OCI-LY7 (cell line): ENCODE data around the gene NR2E1. TPM values are rescaled to one million over a fixed set of nuclear protein-coding genes. Genes with fewer than 3 reads are reported as not detected.

ENCODE experiments used
- BruUV-seq: library from RNA; stranded (reverse); fragments of 400-500 nt; replicated peaks from 2 replicates; lab custom pipeline; 2021; lab: Mats Ljungman, UMichigan
- CTCF ChIA-PET: fragments of 300-600 bp; sonication (Branson Sonifier 250); formaldehyde crosslinking; loops from one replicate; lab custom pipeline; 2022; ENCODE audit warnings: antibody characterized with exemption; ENCODE audit not compliant: unreplicated experiment; lab: Charles Lee
- POLR2A ChIA-PET: fragments of 300-600 bp; sonication (Branson Sonifier 250); formaldehyde crosslinking; loops from one replicate; lab custom pipeline; 2022; ENCODE audit warnings: antibody characterized with exemption; lab: Charles Lee
- DNase-seq: peaks from one replicate; pipeline ENCODE4 v3.0.0-alpha.2; 2015; ENCODE audit warnings: low spot score
- H2AFZ ChIP-seq: fragments of 200-600 bp; sonication (generic), shearing (Covaris generic); 2 replicates; pipeline ENCODE4 v1.6.1; 2014; ENCODE audit warnings: mild to moderate bottlenecking, antibody characterized with exemption, low read length, moderate library complexity
- H3K27ac ChIP-seq: fragments of 200-600 bp; sonication (generic); 2 replicates; pipeline ENCODE4 v1.5.1; 2014; ENCODE audit warnings: mixed run types, low read depth, mild to moderate bottlenecking, moderate library complexity, low read length, inconsistent platforms; ENCODE audit not compliant: poor library complexity, severe bottlenecking
- H3K36me3 ChIP-seq: fragments of 200-600 bp; sonication (generic); 2 replicates; pipeline ENCODE4 v1.6.1; 2014; ENCODE audit warnings: mild to moderate bottlenecking, antibody characterized with exemption, low read length, moderate library complexity, mixed read lengths; ENCODE audit not compliant: insufficient read depth
- H3K4me1 ChIP-seq: fragments of 200-600 bp; sonication (generic); 2 replicates; pipeline ENCODE4 v1.5.1; 2014; ENCODE audit warnings: mild to moderate bottlenecking, low read length; ENCODE audit not compliant: insufficient read depth, poor library complexity, severe bottlenecking
- H3K4me2 ChIP-seq: fragments of 200-600 bp; sonication (generic); 2 replicates; pipeline ENCODE4 v1.6.1; 2014; ENCODE audit warnings: mild to moderate bottlenecking, low read length
- H3K4me3 ChIP-seq: fragments of 200-600 bp; sonication (generic); 2 replicates; pipeline ENCODE4 v1.5.1; 2014; ENCODE audit warnings: mild to moderate bottlenecking, low read depth, low read length; ENCODE audit not compliant: poor library complexity, severe bottlenecking
- H3K79me2 ChIP-seq: fragments of 200-600 bp; sonication (generic); 2 replicates; pipeline ENCODE4 v1.6.1; 2016; ENCODE audit warnings: low read depth, mild to moderate bottlenecking, low read length, moderate library complexity, mixed read lengths; ENCODE audit not compliant: insufficient read depth
- H3K9me2 ChIP-seq: fragments of 200-600 bp; sonication (generic); 2 replicates; pipeline ENCODE4 v1.6.1; 2016; ENCODE audit warnings: mild to moderate bottlenecking, low read length, mixed read lengths; ENCODE audit not compliant: insufficient read depth
- H3K9me3 ChIP-seq: fragments of 200-600 bp; sonication (generic); 2 replicates; pipeline ENCODE4 v1.6.1; 2014; ENCODE audit warnings: mild to moderate bottlenecking, mixed run types, low read length, mixed read lengths
- H4K20me1 ChIP-seq: fragments of 200-600 bp; sonication (generic); 2 replicates; pipeline ENCODE4 v1.6.1; 2014; ENCODE audit warnings: mild to moderate bottlenecking, antibody characterized with exemption, low read length, moderate library complexity, mixed read lengths; ENCODE audit not compliant: insufficient read depth
- EZH2phosphoT487 ChIP-seq: fragments of 200-600 bp; sonication (generic); IDR thresholded peaks from 2 replicates; pipeline ENCODE4 v1.6.1; 2018; ENCODE audit warnings: low read depth, borderline replicate concordance, mild to moderate bottlenecking, mixed run types, antibody characterized with exemption, low read length, moderate library complexity, mixed read lengths
- intact Hi-C: fragments of 100-400 bp; cut with micrococcal nuclease; formaldehyde crosslinking; loops from one replicate; pipeline ENCODE4 v1.10.0; 2022; ENCODE audit not compliant: unreplicated experiment
- total RNA-seq, 2 experiments: library from RNA; depleted of rRNA in 1 of 2; stranded (reverse); fragments of >200 nt in 1 of 2; shearing (Covaris generic) in 1 of 2; gene quantifications; 2 replicates each; pipeline ENCODE4 v1.2.3, GENCODE V29; 2014 to 2022
- TF ChIP-seq, protein P1 (sequence below): fragments of 200-600 bp; sonication (generic); conservative IDR thresholded peaks from 2 replicates; pipeline ENCODE4 v1.5.1; 2014; ENCODE audit warnings: mild to moderate bottlenecking, antibody characterized with exemption, low read length, moderate library complexity, mixed read lengths

The NR2E1 gene
- total RNA-seq, 2 experiments from 2014 or later: not detected

DNA sequence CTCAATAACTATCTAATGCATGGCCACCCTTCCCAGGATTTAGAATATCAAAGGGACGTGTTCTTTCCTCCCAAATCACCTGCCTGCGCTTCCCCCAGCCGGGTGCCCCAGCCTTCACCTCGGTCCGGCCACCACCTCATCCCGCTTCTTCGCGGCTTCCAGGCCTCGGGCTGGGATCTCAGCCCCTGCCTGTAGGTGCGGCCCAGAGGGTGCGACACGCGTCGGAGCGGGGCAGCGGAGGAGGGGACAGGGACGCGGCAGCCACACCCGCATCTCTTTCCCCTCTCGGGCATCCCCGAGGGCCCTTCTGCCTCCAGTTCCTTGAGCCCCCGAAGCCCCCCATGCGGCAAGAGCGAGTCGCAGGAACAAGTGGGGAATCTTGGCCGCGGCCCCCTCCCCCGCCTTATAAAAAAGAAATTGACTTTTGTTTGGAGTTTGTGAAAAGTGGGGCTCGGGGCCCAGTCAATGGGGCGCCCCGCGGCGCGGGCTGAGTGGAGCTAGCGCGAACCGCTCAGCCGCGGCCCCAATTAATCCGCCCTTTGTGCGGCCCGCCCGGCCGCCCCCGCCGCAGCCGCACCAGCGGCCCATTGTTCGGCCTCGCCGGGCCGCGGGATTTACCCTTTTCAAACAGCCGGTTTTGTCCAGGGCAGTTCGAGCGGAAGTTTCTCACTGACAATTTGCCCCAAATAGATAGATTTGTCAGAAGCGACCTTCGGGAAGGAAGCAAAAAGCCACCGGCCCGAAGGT lies 8.4 kb upstream of the NR2E1 start:
- ChIA-PET CTCF (no interaction called here), POLR2A (no interaction called here)
- H3K9me2 ChIP-seq: no peaks in the 10 kb centered on the region
- peaks cover 3% of the 10 kb centered on the region for H3K4me1 ChIP-seq
- H2AFZ ChIP-seq: no peak overlapping the region
- H3K79me2 ChIP-seq: no peaks in the 10 kb centered on the region
- intact Hi-C loops: no loop called here
- no peaks in the 10 kb centered on the region for H3K36me3 ChIP-seq
- H3K27ac ChIP-seq: no peak overlapping the region
- no peak overlapping the region for H3K4me3 ChIP-seq
- no peak for DNase-seq
- peak overlapping the region; percentile 49; the same call in 1 of the 2 replicates for H3K4me2 ChIP-seq
- peaks cover 6% of the 10 kb centered on the region; the same call in 1 of the 2 replicates for H4K20me1 ChIP-seq
- no TSS peak for BruUV-seq
- H3K9me3 ChIP-seq: no peaks in the 10 kb centered on the region
- TF ChIP-seq, protein P1, sequence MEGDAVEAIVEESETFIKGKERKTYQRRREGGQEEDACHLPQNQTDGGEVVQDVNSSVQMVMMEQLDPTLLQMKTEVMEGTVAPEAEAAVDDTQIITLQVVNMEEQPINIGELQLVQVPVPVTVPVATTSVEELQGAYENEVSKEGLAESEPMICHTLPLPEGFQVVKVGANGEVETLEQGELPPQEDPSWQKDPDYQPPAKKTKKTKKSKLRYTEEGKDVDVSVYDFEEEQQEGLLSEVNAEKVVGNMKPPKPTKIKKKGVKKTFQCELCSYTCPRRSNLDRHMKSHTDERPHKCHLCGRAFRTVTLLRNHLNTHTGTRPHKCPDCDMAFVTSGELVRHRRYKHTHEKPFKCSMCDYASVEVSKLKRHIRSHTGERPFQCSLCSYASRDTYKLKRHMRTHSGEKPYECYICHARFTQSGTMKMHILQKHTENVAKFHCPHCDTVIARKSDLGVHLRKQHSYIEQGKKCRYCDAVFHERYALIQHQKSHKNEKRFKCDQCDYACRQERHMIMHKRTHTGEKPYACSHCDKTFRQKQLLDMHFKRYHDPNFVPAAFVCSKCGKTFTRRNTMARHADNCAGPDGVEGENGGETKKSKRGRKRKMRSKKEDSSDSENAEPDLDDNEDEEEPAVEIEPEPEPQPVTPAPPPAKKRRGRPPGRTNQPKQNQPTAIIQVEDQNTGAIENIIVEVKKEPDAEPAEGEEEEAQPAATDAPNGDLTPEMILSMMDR: no peak
- TF ChIP-seq EZH2phosphoT487: peak; percentile 99

DNA sequence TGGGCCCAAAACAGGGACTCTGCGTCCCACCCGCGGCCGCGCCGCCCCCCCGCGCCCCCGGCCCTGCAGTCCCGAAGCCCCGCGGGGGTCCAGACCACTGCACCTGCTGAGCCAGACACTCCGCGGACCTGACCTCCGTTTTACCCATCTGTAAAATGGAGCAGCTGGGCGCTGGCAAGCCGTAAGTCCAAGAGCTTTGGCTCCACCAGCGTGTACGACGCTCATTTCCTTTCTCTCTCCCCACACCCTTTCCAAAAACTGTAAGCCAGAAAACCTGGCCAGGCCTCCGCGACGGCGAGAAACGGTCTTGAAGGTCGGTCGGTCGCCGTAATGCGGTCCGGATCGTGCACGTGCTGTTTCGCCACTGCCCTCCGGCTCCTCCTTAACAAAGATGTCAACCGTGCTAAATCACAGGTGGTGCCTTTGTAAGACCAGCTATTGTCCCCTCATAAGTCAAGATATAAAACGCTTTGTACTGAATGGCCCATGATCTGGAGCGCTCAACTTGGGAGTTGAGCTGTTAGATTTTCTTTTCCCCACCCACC lies 7.8 kb upstream of the NR2E1 start:
- CTCF ChIA-PET: no interaction called here
- H3K9me2 ChIP-seq: no peaks in the 10 kb centered on the region
- H3K9me3 ChIP-seq: no peaks in the 10 kb centered on the region
- H3K4me1 ChIP-seq: peaks cover 3% of the 10 kb centered on the region
- H3K27ac ChIP-seq: no peak overlapping the region
- POLR2A ChIA-PET: interaction anchor here (0.6 kb wide), 1 partner anchor 127 kb away, joined by 4 read pairs; no protein-coding TSS in a partner anchor
- peaks cover 6% of the 10 kb centered on the region; the same call in 1 of the 2 replicates for H4K20me1 ChIP-seq
- H3K79me2 ChIP-seq: no peaks in the 10 kb centered on the region
- H3K4me2 ChIP-seq: peak overlapping the region; percentile 49; the same call in 1 of the 2 replicates
- TF ChIP-seq, protein P1: no peak
- TF ChIP-seq EZH2phosphoT487: no peak
- intact Hi-C loops: no loop called here
- no TSS peak for BruUV-seq
- no peak overlapping the region for H2AFZ ChIP-seq
- DNase-seq: no peak
- no peak overlapping the region for H3K4me3 ChIP-seq
- H3K36me3 ChIP-seq: no peaks in the 10 kb centered on the region

DNA sequence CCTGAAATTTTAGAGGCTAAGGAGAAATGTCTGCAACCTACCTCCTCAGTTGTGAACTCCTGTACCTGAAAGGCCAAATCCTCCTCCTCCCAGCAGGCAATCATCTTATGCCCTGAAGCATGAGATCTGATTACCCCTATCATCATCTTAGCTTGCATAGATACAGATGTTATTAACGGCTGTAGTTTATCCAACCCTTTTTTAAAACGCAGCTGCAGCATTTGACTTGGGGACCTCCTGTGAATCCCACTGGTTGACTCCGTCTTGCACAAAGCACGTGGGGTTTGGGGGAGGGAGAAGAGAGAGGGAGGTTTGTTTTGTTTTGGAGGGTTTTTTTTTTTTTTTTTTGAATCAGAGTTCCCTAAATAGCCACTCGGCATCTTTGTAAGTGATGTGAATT lies 5.8 kb upstream of the NR2E1 start:
- H3K4me3 ChIP-seq: no peak overlapping the region
- H3K36me3 ChIP-seq: no peaks in the 10 kb centered on the region
- no peak for TF ChIP-seq EZH2phosphoT487
- TF ChIP-seq, protein P1: no peak
- BruUV-seq: no TSS peak
- ChIA-PET CTCF (no interaction called here), POLR2A (interaction anchor here (0.9 kb wide), 1 partner anchor 9 kb away, joined by 3 read pairs; no protein-coding TSS in a partner anchor)
- intact Hi-C loops: no loop called here
- no peak for DNase-seq
- no peak overlapping the region for H2AFZ ChIP-seq
- H3K4me1 ChIP-seq: peaks cover 3% of the 10 kb centered on the region
- no peak overlapping the region for H3K27ac ChIP-seq
- H3K9me3 ChIP-seq: no peaks in the 10 kb centered on the region
- H3K9me2 ChIP-seq: no peaks in the 10 kb centered on the region
- H3K4me2 ChIP-seq: no peak overlapping the region
- H4K20me1 ChIP-seq: peaks cover 6% of the 10 kb centered on the region; the same call in 1 of the 2 replicates
- no peaks in the 10 kb centered on the region for H3K79me2 ChIP-seq
